Coronary artery (tissue), 2 donors: ENCODE measurements around the gene PARD3.

Source experiments
- DNase-seq: peaks from one replicate; pipeline ENCODE4 v3.0.0-alpha.2; 2017; ENCODE audit warnings: low spot score
- H3K27ac ChIP-seq, 2 donors: fragments of 200-600 bp; sonication (generic); one replicate each; pipeline ENCODE4 v1.5.1; 2016 to 2019
- H3K4me3 ChIP-seq: fragments of 200-600 bp; sonication (generic); 2 replicates; pipeline ENCODE4 v1.5.1; 2016; ENCODE audit warnings: mild to moderate bottlenecking, moderate library complexity
- CTCF ChIP-seq: fragments of 200-600 bp; sonication (generic); IDR thresholded peaks from one replicate; pipeline ENCODE4 v1.5.1; 2019; ENCODE audit warnings: antibody characterized with exemption

PARD3 gene

GRCh38 chr10:34378297-34378696 lies 436.8 kb downstream of the PARD3 start:
- TF ChIP-seq CTCF, result no peak
- Histone ChIP-seq H3K27ac (no peak overlapping the region), H3K4me3 (no peak overlapping the region)
- DNase-seq, result no peak

- Histone ChIP-seq H3K4me3 (no peak overlapping the region), H3K27ac (no peak overlapping the region)
- no peak for TF ChIP-seq CTCF
- DNase-seq, result no peak
Observed at GRCh38 chr10:34377833-34378232, 437.3 kb downstream of the PARD3 start.

- no peak for DNase-seq
- no peak overlapping the region for H3K4me3 ChIP-seq
- TF ChIP-seq CTCF, result no peak
- H3K27ac ChIP-seq, result no peak overlapping the region
Observed at GRCh38 chr10:34374356-34375045, 440.6 kb downstream of the PARD3 start.

GRCh38 chr10:34373211-34373610 lies 441.9 kb downstream of the PARD3 start:
- no peak for TF ChIP-seq CTCF
- Histone ChIP-seq H3K4me3 (no peak overlapping the region), H3K27ac (no peak overlapping the region)
- no peak for DNase-seq

GRCh38 chr10:34372509-34372908 lies 442.6 kb downstream of the PARD3 start:
- DNase-seq, result no peak
- TF ChIP-seq CTCF, result no peak
- Histone ChIP-seq H3K4me3 (no peak overlapping the region), H3K27ac (no peak overlapping the region)

- Histone ChIP-seq H3K27ac (no peak overlapping the region), H3K4me3 (no peak overlapping the region)
- no peak for TF ChIP-seq CTCF
- no peak for DNase-seq
Observed at GRCh38 chr10:34370126-34370525, 445.0 kb downstream of the PARD3 start.

GRCh38 chr10:34369120-34369519 lies 446.0 kb downstream of the PARD3 start:
- no peak overlapping the region for H3K27ac ChIP-seq
- H3K4me3 ChIP-seq, result no peak overlapping the region
- DNase-seq, result no peak
- no peak for TF ChIP-seq CTCF
